Measurements from ENCODE around the gene PEDS1.
"Not testable (repeated sequence)": the region's sequence is repeated elsewhere in the genome, so short reads cannot be mapped to it uniquely, and the experiment has no call there.

The PEDS1 gene

GRCh38 chr20:50175938-50176933, 22.7 kb upstream of the PEDS1 start:
- WGBS, 2 experiments (ENCODE audit: insufficient coverage in 2 of 2), result 94 to 96% methylated on average over 8 to 13 of the region's 18 CpGs
- H3K36me3 ChIP-seq (ENCODE audit: control insufficient read depth, insufficient read depth, low read length), result no peaks in the 10 kb centered on the region
- no peaks in the 10 kb centered on the region for H3K9me3 ChIP-seq (ENCODE audit: control insufficient read depth, low read length)
- H3K27ac ChIP-seq (ENCODE audit: low read depth, low read length, severe bottlenecking), result no peak overlapping the region
- H3K4me3 ChIP-seq (ENCODE audit: extremely low read depth, insufficient read depth, low read length, poor library complexity, severe bottlenecking), result no peak overlapping the region
- H3K4me1 ChIP-seq (ENCODE audit: control insufficient read depth, insufficient read depth, low read length, poor library complexity, severe bottlenecking), result peaks cover 9% of the 10 kb centered on the region

- WGBS, 2 experiments (ENCODE audit: insufficient coverage in 2 of 2), result 78 to 80% methylated on average over 5 of the region's 5 CpGs
Measured at GRCh38 chr20:50174456-50174855, 20.9 kb upstream of the PEDS1 start.

GRCh38 chr20:50172347-50173013, 19.0 kb upstream of the PEDS1 start:
- peaks cover 16% of the 10 kb centered on the region for H3K4me1 ChIP-seq (ENCODE audit: control insufficient read depth, insufficient read depth, low read length, poor library complexity, severe bottlenecking)
- peak overlapping the region; percentile 92 for H3K27ac ChIP-seq (ENCODE audit: low read depth, low read length, severe bottlenecking)
- 0 to 4% methylated on average over 23 of the region's 36 CpGs for WGBS, 2 experiments (ENCODE audit: insufficient coverage in 2 of 2)
- H3K4me3 ChIP-seq (ENCODE audit: extremely low read depth, insufficient read depth, low read length, poor library complexity, severe bottlenecking), result peak overlapping the region; percentile 46
- H3K36me3 ChIP-seq (ENCODE audit: control insufficient read depth, insufficient read depth, low read length), result no peaks in the 10 kb centered on the region
- H3K9me3 ChIP-seq (ENCODE audit: control insufficient read depth, low read length), result no peaks in the 10 kb centered on the region

More at GRCh38 chr20:50174456-50174855, 20.9 kb upstream of the PEDS1 start:
- Histone ChIP-seq H3K4me3 (ENCODE audit: extremely low read depth, insufficient read depth, low read length, poor library complexity, severe bottlenecking) (no peak overlapping the region), H3K4me1 (ENCODE audit: control insufficient read depth, insufficient read depth, low read length, poor library complexity, severe bottlenecking) (peaks cover 16% of the 10 kb centered on the region), H3K27ac (ENCODE audit: low read depth, low read length, severe bottlenecking) (no peak overlapping the region), H3K36me3 (ENCODE audit: control insufficient read depth, insufficient read depth, low read length) (no peaks in the 10 kb centered on the region), H3K9me3 (ENCODE audit: control insufficient read depth, low read length) (no peaks in the 10 kb centered on the region)

- 94 to 95% methylated on average over 7 to 13 of the region's 14 CpGs for WGBS, 2 experiments (ENCODE audit: insufficient coverage in 2 of 2)
- Histone ChIP-seq H3K36me3 (ENCODE audit: control insufficient read depth, insufficient read depth, low read length) (no peaks in the 10 kb centered on the region), H3K4me1 (ENCODE audit: control insufficient read depth, insufficient read depth, low read length, poor library complexity, severe bottlenecking) (peaks cover 20% of the 10 kb centered on the region), H3K27ac (ENCODE audit: low read depth, low read length, severe bottlenecking) (peak overlapping the region; percentile 23), H3K9me3 (ENCODE audit: control insufficient read depth, low read length) (no peaks in the 10 kb centered on the region), H3K4me3 (ENCODE audit: extremely low read depth, insufficient read depth, low read length, poor library complexity, severe bottlenecking) (no peak overlapping the region)
Measured at GRCh38 chr20:50170549-50171220, 17.2 kb upstream of the PEDS1 start.

- 24 to 39% methylated on average over 4 to 5 of the region's 5 CpGs for WGBS, 2 experiments (ENCODE audit: insufficient coverage in 2 of 2)
- Histone ChIP-seq H3K4me3 (ENCODE audit: extremely low read depth, insufficient read depth, low read length, poor library complexity, severe bottlenecking) (no peak overlapping the region), H3K36me3 (ENCODE audit: control insufficient read depth, insufficient read depth, low read length) (no peaks in the 10 kb centered on the region), H3K27ac (ENCODE audit: low read depth, low read length, severe bottlenecking) (peak overlapping the region; percentile 39), H3K4me1 (ENCODE audit: control insufficient read depth, insufficient read depth, low read length, poor library complexity, severe bottlenecking) (peaks cover 21% of the 10 kb centered on the region), H3K9me3 (ENCODE audit: control insufficient read depth, low read length) (no peaks in the 10 kb centered on the region)
Measured at GRCh38 chr20:50169329-50169823, 15.9 kb upstream of the PEDS1 start.

GRCh38 chr20:50165684-50166554, 12.4 kb upstream of the PEDS1 start:
- Histone ChIP-seq H3K4me3 (ENCODE audit: extremely low read depth, insufficient read depth, low read length, poor library complexity, severe bottlenecking) (peak overlapping the region; percentile 29), H3K4me1 (ENCODE audit: control insufficient read depth, insufficient read depth, low read length, poor library complexity, severe bottlenecking) (peaks cover 21% of the 10 kb centered on the region), H3K36me3 (ENCODE audit: control insufficient read depth, insufficient read depth, low read length) (peaks cover 4% of the 10 kb centered on the region), H3K27ac (ENCODE audit: low read depth, low read length, severe bottlenecking) (peak overlapping the region; percentile 95), H3K9me3 (ENCODE audit: control insufficient read depth, low read length) (no peaks in the 10 kb centered on the region)
- WGBS, 2 experiments (ENCODE audit: insufficient coverage in 2 of 2), result 1 to 2% methylated on average over 14 to 15 of the region's 20 CpGs

GRCh38 chr20:50163570-50164317, 10.2 kb upstream of the PEDS1 start:
- WGBS, 2 experiments (ENCODE audit: insufficient coverage in 2 of 2), result 74 to 77% methylated on average over 5 to 7 of the region's 9 CpGs
- no peak overlapping the region for H3K4me3 ChIP-seq (ENCODE audit: extremely low read depth, insufficient read depth, low read length, poor library complexity, severe bottlenecking)
- peaks cover 17% of the 10 kb centered on the region for H3K4me1 ChIP-seq (ENCODE audit: control insufficient read depth, insufficient read depth, low read length, poor library complexity, severe bottlenecking)
- peaks cover 4% of the 10 kb centered on the region for H3K36me3 ChIP-seq (ENCODE audit: control insufficient read depth, insufficient read depth, low read length)
- no peaks in the 10 kb centered on the region for H3K9me3 ChIP-seq (ENCODE audit: control insufficient read depth, low read length)
- H3K27ac ChIP-seq (ENCODE audit: low read depth, low read length, severe bottlenecking), result peak overlapping the region; percentile 66

GRCh38 chr20:50161494-50161893, 8.0 kb upstream of the PEDS1 start:
- 72 to 88% methylated on average over 1 to 4 of the region's 7 CpGs for WGBS, 2 experiments (ENCODE audit: insufficient coverage in 2 of 2)
- H3K36me3 ChIP-seq (ENCODE audit: control insufficient read depth, insufficient read depth, low read length); H3K9me3 ChIP-seq (ENCODE audit: control insufficient read depth, low read length); H3K4me3 ChIP-seq (ENCODE audit: extremely low read depth, insufficient read depth, low read length, poor library complexity, severe bottlenecking); H3K27ac ChIP-seq (ENCODE audit: low read depth, low read length, severe bottlenecking): not testable (repeated sequence)
- peaks cover 13% of the 10 kb centered on the region for H3K4me1 ChIP-seq (ENCODE audit: control insufficient read depth, insufficient read depth, low read length, poor library complexity, severe bottlenecking)

- 0 to 1% methylated on average over 17 to 18 of the region's 18 CpGs for WGBS, 2 experiments (ENCODE audit: insufficient coverage in 2 of 2)
- peaks cover 33% of the 10 kb centered on the region for H3K36me3 ChIP-seq (ENCODE audit: control insufficient read depth, insufficient read depth, low read length)
- H3K27ac ChIP-seq (ENCODE audit: low read depth, low read length, severe bottlenecking), result peak overlapping the region; percentile 66
- H3K4me1 ChIP-seq (ENCODE audit: control insufficient read depth, insufficient read depth, low read length, poor library complexity, severe bottlenecking), result peaks cover 31% of the 10 kb centered on the region
- peak overlapping the region; percentile 96 for H3K4me3 ChIP-seq (ENCODE audit: extremely low read depth, insufficient read depth, low read length, poor library complexity, severe bottlenecking)
- H3K9me3 ChIP-seq (ENCODE audit: control insufficient read depth, low read length), result no peaks in the 10 kb centered on the region
Measured at GRCh38 chr20:50153153-50153499, 397 bp downstream of the PEDS1 start.

All from mesodermal cell (in vitro differentiated cells).